GM21576 (cell line): ENCODE measurements around the gene ACE2.

Experiments
- ATAC-seq: cut with Tn5 transposase; IDR thresholded peaks from one replicate; pipeline ENCODE4 v1.9.1; 2021; ENCODE audit warnings: mild to moderate bottlenecking, moderate library complexity; ENCODE audit not compliant: unreplicated experiment

The ACE2 gene

DNA sequence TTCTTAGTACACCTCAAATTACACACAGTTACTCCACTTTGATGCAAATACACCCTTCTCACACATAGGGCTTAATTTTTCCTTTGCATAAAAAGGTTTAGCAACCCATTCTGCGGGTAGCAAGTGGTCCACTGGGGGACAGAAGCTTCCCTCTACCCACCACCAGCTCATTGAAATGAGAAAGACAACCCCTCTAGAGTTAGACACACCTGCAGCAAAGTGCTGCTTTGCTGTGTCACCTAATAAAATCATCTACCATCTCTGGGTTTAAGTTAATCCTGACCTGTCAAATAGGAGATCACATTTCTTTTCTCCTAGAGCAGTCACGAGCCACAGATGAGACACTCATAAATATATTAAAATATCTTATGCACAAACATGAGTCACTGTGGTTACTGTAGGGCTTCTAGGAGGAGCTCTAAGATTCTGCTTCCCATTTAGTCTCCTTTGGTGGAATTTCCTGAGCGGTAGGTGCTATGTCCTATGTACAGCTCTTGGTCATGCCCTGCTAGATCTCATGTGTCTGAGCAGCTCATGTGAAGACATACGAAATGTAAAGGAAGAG, 88.3 kb downstream of the ACE2 start:
- no peak for ATAC-seq

DNA sequence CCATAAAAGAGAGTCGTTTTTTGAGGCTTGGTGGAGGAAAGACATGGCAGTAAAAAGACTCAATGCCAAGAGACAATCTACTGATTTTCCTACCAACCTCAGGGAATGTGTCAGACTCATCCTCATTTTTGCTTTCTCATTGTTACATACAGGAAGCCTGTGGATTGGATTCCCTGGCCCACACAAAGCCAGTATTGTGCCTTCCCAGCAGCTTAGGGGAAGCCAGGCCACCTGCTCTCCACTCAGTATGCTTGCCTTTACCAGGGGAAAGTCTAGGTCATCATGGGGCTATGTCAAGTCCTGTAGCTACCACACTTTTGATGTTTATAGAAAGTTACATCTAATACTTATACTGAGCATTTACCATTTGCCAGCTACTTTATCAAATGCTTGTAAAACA, 89.2 kb downstream of the ACE2 start:
- no peak for ATAC-seq
